Measurements from ENCODE around the gene SLC38A10. TPM values are rescaled to one million over a fixed set of nuclear protein-coding genes. Genes with fewer than 3 reads are reported as not detected.

The SLC38A10 gene
- total RNA-seq, 1 experiment from 2014 or later = 43.8 TPM

DNA sequence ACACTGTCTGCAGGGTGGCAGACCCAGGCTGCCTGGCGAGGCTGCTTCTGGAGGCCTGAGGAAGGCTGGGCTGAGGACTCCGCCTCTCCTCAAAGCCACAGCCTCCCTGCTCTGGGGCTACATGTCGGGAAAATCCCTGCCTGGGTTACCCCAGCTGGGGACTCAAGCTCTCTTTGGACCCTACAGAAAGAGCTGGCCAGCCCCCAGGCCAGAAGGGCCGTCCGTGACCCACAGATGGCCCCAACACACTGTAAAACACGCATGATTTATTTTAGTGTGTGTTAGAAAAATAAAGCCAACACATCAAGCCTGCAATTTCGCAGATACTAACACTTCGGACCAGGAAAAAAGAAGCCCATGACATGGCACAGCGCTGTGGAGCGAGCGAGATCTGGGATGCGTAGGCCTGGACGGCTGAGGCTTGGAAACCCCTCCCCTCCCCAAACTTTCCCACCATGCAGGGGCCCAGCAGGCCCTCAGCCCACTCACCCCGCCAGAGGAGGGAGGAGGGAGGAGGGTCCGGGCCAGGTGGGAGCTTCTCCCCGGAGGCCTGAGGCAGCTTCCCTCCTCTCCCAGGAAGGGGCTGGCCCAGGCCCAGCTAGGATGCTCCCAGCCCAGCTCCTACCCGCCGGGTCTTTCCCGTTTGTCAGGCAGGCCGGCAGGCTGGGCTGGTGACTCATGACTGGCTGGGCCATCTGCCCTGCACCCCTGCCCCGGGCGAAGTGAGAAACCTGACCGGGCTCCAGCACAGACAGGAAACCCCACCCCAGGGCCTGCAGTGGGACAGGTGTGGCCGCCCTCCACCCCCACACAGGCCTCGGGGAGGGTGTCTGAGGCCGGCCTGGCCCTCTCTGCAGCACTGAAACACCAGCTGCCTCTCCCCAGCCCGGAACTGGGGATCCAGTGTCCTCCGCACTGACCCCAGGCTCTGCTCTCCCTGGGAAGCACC is 34.1 kb upstream of the SLC38A10 start:
- H3K4me1 Mint-ChIP-seq = peaks cover 20 to 42% of the 10 kb centered on the region in 2 experiments
- H2BK120ac ChIP-seq (ENCODE audit: low read depth, low read length, poor library complexity, severe bottlenecking) = no peak overlapping the region
- no peak overlapping the region for H3T11ph ChIP-seq (ENCODE audit: low read length)
- no peaks in the 10 kb centered on the region for H3K79me1 ChIP-seq (ENCODE audit: insufficient read depth, low read depth, low read length, poor library complexity, severe bottlenecking)
- TF ChIP-seq, protein P1, sequence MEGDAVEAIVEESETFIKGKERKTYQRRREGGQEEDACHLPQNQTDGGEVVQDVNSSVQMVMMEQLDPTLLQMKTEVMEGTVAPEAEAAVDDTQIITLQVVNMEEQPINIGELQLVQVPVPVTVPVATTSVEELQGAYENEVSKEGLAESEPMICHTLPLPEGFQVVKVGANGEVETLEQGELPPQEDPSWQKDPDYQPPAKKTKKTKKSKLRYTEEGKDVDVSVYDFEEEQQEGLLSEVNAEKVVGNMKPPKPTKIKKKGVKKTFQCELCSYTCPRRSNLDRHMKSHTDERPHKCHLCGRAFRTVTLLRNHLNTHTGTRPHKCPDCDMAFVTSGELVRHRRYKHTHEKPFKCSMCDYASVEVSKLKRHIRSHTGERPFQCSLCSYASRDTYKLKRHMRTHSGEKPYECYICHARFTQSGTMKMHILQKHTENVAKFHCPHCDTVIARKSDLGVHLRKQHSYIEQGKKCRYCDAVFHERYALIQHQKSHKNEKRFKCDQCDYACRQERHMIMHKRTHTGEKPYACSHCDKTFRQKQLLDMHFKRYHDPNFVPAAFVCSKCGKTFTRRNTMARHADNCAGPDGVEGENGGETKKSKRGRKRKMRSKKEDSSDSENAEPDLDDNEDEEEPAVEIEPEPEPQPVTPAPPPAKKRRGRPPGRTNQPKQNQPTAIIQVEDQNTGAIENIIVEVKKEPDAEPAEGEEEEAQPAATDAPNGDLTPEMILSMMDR (conservative IDR thresholded peaks at IDR 0.05) = no peak
- no peak overlapping the region for H2BK15ac ChIP-seq (ENCODE audit: low read depth, low read length)
- no peak overlapping the region for H2AK5ac ChIP-seq (ENCODE audit: insufficient read length, low read length)
- H2BK12ac ChIP-seq (ENCODE audit: insufficient read length, low read depth, low read length) = no peak overlapping the region
- H4K5ac ChIP-seq (ENCODE audit: insufficient read length, low read depth, low read length) = no peak overlapping the region
- H3K4me1 ChIP-seq (ENCODE audit: insufficient read depth, low read length) = no peaks in the 10 kb centered on the region
- no peak overlapping the region for H2AFZ ChIP-seq (ENCODE audit: low read length)
- H2BK5ac ChIP-seq (ENCODE audit: insufficient read length, low read length) = no peak overlapping the region
- H3K9me3 Mint-ChIP-seq = no peaks in the 10 kb centered on the region; a peak in 1 of 5 replicates
- H3K36me3 Mint-ChIP-seq (ENCODE audit: insufficient read depth in 1 of 3, low read depth in 3 of 3) = no peaks in the 10 kb centered on the region
- peak overlapping the region in 1 of 3 experiments; percentile 5; a peak in 1 of 7 replicates for H3K27ac Mint-ChIP-seq
- H2BK20ac ChIP-seq (ENCODE audit: low read depth, low read length, poor library complexity, severe bottlenecking) = no peak overlapping the region
- peaks cover 17% of the 10 kb centered on the region for H3K27me3 Mint-ChIP-seq (ENCODE audit: low read depth)
- H3K9me3 ChIP-seq (ENCODE audit: control insufficient read depth, low read depth, low read length) = no peaks in the 10 kb centered on the region
- H3K27ac ChIP-seq (ENCODE audit: insufficient read length, low read depth, low read length) = no peak overlapping the region
- DNase-seq = peak; percentile 94
- H3K27me3 ChIP-seq (ENCODE audit: insufficient read depth, low read length) = no peaks in the 10 kb centered on the region
- no CpG with 5 or more reads among the region's 28 CpGs for WGBS (ENCODE audit: extremely low coverage, insufficient read length, low lambda C conversion rate)
- no peaks in the 10 kb centered on the region for H3K23me2 ChIP-seq (ENCODE audit: insufficient read length, low read depth, low read length, poor library complexity, severe bottlenecking)
- no peak overlapping the region for H3K4me3 Mint-ChIP-seq
- H3K4ac ChIP-seq (ENCODE audit: low read depth, low read length) = no peak overlapping the region
- peak overlapping the region; percentile 53; the same call in 1 of the 2 replicates for H3K14ac ChIP-seq (ENCODE audit: insufficient read depth, low read length)
- no peaks in the 10 kb centered on the region for H4K20me1 ChIP-seq (ENCODE audit: control insufficient read depth, insufficient read depth, insufficient read length)
- no peak overlapping the region for H4K91ac ChIP-seq (ENCODE audit: insufficient read length, low read depth, low read length)
- no peak overlapping the region for H3K23ac ChIP-seq (ENCODE audit: insufficient read length, low read depth, low read length)
- no peaks in the 10 kb centered on the region for H3K79me2 ChIP-seq (ENCODE audit: insufficient read depth, low read length)
- no peak overlapping the region for H4K8ac ChIP-seq (replicated peaks; ENCODE audit: insufficient read length, low read depth, low read length)
- H3K9ac ChIP-seq (ENCODE audit: extremely low read depth, insufficient read length, low read length) = no peak overlapping the region
- no peak overlapping the region for H3K4me2 ChIP-seq (ENCODE audit: insufficient read depth, insufficient read length, low read length)
- H3K18ac ChIP-seq (ENCODE audit: insufficient read length, low read depth, low read length) = no peak overlapping the region
- H3K56ac ChIP-seq (ENCODE audit: insufficient read length, low read depth, low read length) = no peak overlapping the region

Measured in H9 (cell line).